CD4-positive, alpha-beta T cell treated with Interleukin-4 for 4 hours (primary cell): ENCODE data around the gene NMT2.

ENCODE experiments used
- DNase-seq: peaks from one replicate; pipeline ENCODE4 v3.0.0-alpha.2; 2020

NMT2 gene

DNA sequence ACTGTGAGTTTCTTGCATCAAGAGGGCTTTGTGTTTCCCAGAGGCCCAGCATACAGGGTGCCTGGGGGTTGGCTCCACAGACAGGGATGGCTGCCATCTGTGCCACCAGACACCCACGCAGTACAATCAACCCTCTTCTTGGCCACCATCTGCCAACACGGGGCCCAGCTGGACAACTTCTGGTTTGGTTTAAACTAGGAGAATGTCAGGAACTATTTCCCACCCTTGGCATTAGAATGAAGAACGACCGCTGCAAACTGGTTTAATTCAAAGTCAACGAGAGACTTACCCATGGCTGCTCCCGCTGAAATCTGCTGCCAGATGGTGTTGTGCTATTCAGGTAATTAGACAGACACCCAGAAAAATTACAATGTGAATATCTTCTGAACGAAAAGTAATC is 27.8 kb downstream of the NMT2 start:
- no peak for DNase-seq

DNA sequence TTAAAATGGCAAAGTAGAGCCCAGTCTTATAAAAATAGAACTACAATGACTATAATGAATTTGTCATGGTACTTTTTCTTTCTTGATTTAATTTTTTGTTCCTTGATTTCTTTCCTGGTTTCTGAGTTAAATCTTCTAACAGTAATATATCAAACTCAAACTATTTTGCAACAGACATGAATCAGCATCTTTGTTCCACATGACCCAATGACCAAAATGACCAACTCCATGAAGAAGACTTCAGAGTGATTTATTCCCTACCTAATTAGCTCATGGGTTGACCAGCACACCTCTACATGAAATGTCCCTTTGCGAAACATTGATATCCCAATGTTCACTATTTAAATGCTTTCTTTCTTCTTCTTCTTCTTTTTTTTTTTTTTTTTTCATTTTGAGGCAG is 30.9 kb downstream of the NMT2 start:
- no peak for DNase-seq

DNA sequence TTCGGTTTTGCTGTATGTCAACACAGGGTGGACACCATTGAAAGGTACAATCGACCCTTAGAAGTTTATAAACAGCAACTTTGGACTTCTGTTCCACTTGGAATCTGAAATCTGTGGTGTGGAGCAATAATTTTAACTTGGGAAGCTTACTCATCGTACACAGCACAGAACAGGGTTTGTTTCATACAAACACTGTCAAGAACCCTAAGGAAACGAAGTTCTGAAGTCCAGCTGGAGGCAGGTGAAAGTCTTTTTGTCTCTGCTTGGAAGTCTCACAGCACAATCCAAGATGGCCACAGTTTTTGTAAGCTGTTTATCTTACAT is 31.5 kb downstream of the NMT2 start:
- DNase-seq = no peak

DNA sequence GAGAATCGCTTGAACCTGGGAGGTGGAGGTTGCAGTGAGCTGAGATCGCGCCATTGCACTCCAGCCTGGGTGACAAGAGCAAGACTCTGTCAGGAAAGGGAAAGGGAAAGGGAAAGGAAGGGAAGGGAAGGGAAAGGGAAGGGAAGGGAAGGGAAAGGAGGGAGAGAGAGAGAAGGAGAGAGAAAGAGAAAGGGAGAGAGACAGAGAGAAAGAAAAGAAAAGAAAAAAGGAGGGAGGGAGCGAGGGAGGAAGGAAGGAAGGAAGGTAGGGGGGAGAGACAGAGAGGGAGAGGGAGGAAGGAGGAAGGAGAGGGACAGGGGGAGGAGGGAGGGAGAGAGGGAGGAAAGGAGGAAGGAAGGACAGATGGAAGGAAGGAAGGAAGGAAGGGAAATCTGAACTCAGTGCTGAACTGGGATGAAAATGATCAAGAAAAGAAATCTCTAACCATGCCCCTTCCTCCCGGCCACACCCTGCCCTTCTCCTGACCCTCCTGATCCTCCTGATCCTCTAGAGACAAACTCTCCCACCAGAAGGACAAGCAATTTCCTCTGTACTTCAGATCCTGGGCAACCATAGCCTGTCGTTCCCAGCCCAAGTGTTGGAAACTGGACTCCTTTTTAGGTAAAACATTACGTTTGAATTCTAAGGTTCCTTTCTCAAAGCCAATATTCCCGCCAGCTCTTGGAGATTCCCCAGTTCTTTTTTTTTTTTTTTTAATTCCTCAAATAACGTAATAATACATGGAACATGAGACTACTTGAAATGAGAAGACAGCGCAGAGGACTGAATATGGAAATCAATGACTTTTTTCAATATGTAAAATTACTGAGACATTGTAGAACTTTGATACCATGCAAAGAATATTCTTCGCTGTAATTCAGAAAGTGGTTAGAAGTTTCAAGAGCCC is 32.1 kb downstream of the NMT2 start:
- DNase-seq = no peak

DNA sequence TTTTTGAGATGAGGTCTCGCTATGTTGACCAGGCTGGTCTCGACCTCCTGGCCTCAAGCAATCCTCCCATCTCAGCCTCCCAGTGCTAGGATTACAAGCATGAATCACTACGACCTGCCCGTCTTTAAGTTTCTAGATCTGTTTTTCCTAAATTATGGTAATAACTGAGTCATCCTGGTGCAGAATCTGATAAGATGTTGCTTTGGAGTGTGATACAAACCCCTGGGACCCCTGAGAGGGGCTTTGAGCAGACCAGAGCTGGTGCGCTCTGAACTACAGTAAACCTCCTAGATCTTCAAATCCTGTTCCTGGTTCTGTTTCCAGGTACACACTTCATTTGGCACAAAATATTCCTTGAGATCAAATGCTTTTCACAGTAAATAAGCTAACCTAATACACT is 37.2 kb downstream of the NMT2 start:
- DNase-seq = no peak

DNA sequence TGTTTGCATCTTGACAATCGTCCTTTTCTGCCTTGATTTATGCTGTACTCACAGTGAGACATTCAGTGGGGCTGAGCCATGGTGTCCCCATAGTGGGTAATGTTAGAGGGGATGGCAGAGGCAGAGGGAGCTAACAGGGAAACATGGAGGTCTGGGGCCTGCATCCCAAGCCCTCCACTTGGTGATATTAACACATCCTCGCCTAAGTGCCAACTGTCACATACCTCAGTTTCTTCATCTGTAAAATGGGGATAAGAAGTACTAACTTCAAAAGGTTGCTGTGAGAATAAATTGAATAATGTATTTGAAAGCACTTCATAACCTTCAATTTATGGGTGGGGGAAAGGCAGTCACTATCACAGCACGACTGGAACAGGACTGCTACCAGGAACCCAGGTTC is 43.6 kb downstream of the NMT2 start:
- DNase-seq = no peak

DNA sequence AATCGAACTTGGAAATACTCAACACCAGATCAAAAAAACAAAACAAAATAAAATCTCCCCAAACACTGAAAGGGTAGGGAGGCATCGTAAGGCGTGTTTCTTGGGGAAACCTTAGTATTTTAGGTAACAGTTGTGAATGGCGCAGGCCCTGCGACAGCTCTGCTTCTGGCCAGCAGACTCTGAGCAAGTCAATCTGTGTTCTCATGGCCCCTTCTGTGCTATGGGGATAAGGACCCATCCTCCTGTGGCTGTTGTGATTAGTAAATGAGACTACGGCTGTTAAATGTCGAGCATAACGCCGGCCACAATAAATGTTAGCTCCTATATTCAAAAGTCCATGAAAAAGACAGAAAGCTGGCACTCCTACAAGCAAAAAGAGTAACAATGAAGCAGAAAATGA is 44.3 kb downstream of the NMT2 start:
- DNase-seq = no peak

DNA sequence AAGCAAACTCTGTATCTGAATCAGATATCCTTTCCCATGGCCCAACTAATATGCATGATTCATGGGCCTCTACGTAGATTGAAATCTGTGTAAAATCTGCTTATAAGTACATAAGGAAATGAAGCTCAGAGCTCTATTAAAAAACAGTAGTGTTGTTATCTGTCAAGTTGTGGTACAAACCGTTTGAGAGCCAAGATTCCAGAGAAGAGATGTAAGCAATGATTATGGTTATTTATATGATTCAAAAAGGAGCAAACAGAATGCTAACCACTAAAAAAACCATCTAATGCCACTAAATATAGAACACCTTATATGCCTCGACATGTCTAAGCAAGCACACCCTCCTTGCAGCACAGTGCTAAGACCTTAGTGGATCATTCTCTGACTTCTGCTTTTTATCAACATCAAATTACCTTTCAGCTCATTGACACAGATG is 44.7 kb downstream of the NMT2 start:
- peak; percentile 9 for DNase-seq

DNA sequence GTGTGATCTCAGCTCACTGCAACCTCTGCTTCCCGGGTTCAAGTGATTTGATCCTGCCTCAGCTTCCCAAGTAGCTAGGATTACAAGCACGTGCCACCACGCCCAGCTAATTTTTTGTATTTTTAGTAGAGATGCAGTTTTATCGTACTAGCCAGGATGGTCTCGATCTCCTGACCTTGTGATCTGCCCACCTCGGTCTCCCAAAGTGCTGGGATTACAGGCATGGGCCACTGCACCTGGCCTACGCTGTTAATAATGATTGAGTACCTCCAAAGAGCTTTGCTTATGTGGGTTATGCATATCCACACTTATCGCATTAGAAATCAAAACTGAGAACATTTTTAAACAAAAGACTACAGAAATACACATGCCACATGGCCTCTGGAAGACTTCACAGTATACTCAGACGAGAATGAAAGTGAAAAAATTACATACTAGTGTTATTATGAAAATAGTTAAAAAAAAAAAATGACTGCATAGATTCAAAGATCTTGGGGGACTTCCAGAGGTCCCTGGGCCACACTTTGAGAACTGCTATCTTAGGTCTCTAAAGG is 45.9 kb downstream of the NMT2 start:
- no peak for DNase-seq

DNA sequence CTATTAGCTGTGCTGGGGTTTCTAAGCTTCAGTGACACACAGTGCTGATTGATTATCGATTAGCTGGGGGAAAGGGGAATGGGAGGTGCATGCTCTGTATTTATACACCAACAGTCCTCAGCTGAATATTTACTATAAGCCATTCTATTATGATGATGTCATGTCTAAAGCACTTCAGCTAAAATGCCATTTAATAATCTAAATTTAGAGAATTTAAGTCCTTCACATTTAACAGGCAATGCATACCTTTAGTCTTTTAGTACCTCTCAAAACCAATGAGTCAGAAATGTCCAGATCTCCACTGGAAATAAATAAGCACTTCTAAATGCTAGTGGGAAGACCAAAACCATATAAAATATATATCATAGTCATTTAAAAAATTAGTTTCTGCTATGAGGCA is 46.8 kb downstream of the NMT2 start:
- no peak for DNase-seq

DNA sequence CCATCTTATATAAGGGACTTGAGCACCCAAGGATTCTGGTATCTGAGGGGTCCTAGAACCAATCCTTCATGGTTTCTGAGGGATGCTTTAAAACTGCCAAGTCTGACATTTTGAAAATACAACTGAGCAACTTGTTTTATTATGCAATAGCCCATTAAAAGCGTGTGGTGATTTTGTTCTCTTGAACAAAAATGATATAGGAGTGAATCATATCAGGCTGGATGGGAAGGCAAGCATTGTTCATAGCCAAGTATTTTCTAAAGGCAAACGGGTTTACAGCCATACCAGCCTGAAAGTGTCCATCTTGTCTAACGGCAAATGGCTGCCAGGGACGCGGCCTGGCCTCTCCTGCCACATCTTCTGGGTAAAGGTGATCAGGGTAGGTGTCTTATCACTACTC is 48.0 kb downstream of the NMT2 start:
- DNase-seq = no peak

DNA sequence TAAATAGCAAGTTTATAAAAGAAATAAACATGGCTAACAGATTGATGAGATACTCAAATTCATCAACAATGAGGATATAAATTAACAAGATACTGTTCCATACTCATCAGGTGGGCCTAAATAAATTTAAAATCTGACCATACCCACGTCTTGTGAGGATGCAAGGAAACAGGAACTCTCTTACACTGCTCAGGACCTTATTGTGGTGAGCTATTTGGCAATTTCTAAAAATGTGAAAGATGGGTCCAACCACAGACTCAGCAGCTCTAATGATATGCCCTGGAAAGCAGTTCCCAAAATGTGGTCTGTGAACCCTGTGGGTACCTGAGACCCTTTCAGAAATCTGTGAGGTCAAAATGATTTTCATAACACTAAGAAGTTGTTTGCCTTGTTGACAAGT is 49.9 kb downstream of the NMT2 start:
- DNase-seq = no peak

DNA sequence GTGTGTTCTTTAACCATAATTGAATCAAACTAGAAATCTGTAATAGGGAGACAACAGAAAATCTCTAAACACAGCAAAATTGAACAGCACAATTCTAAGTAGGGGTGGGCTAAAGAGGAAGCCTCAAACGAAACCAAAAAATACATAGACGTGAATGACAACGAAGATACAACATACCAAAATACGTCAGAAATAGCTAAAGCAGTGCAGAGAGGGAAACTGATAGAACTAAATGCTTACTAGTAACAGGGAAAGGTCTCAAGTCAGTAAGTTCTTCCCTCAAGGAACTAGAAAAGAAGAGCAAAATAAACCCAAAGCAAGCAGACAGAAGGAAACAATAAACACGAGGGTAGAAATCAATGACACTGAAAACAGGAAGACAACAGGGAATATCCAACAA is 52.3 kb downstream of the NMT2 start:
- DNase-seq = no peak

DNA sequence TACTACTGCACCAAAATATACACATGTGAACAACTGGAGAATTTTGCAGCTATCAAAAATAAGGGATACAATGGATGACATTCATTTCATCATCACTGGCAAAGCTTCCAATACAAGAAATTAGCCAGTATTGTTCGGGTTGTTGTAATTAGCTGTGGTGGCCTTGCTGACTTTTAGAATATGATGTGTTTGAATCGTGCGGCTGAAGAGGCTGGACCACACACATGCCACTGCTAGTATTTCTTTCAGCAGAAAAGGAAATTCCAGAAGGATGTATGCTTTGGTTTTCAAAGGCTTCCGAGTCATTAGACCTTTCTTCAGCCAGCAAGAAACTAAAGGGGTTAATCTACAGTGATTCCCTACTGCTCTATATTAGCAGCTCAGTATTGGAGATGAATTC is 54.7 kb downstream of the NMT2 start:
- DNase-seq = no peak

DNA sequence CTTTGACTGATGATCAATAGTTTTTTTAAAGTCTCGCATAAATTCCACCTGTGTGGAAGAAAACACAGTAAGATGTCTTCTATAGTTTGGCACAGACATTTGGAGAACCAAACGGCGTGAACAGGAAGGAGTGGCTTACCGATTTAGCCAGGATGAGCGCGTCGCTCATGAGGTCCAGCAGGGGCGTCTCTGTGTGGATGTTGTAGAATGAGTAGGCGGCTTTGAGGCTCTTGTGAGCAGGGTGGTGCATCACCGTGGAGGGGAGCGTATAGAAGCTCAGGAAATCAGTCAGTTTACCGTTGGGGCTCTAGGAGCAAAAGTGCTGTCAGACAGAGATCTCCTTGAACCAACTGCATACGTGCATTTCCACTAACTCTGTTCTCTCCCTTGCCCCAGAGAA is 55.8 kb downstream of the NMT2 start:
- no peak for DNase-seq

DNA sequence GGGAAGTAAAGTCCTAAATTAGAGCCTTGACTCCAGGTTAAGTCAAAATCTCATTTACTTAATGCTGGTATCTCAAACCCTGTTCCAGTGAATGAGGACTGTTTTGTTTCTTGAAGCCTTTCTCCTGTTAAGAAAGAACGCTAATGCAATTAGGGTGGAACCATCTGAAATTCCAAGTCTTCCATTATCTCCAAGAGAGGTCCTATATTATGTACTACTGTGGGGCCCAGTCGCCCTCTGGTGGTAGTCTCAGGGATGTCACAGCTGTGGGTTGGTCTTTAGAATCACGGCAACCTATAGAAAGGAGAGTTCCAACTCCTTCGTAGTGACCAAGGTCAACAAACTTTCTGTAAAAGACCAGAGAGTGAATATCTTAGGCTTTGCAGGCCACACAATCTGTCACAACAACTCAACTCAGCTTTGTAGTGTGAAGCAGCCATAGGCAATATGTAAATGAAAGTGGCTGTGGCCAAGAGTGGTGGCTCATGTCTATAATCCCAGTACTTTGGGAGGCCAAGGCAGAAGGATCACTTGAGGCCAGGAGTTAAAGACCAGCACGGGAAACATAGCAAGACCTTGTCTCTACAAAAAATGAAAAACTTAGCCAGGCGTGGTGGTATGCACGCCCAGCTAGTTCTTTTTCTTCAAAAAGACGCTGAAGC is 62.0 kb downstream of the NMT2 start:
- DNase-seq = peak; percentile 71

DNA sequence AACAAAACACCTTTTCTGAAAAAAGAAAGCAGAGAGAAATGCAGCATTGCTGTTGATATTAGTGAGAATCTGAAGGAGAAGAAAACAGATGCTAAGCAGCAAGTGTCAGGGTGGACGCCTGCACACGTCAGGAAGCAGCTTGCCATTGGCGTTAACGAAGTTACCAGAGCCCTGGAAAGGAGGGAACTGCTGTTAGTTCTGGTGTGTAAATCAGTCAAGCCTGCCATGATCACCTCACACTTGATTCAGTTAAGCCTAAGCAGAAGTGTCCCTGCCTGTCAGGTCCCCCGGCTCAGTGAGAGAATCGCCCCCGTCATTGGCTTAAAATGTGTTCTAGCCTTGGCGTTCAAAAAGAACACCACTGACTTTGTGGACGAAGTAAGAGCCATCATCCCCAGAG is 65.0 kb downstream of the NMT2 start:
- DNase-seq = no peak

DNA sequence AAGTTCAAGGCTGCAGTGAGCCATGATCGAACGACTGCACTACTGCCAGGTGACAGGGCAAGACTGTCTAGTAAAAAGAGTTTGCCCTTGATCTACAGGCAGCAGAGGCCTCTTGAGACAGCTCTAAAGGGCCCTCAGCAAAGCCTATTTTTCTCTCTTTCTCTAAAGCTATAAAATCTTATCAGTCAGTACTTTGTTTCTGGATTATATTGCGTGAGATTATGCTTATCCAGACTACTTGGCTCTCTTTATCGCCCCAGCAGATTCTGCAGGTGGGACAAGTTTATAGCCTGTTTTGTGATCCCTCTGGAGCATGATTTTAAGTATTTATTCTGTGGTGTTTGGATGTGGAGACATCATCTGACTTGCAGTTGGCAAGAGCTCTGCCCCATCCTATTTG is 68.6 kb downstream of the NMT2 start:
- no peak for DNase-seq

DNA sequence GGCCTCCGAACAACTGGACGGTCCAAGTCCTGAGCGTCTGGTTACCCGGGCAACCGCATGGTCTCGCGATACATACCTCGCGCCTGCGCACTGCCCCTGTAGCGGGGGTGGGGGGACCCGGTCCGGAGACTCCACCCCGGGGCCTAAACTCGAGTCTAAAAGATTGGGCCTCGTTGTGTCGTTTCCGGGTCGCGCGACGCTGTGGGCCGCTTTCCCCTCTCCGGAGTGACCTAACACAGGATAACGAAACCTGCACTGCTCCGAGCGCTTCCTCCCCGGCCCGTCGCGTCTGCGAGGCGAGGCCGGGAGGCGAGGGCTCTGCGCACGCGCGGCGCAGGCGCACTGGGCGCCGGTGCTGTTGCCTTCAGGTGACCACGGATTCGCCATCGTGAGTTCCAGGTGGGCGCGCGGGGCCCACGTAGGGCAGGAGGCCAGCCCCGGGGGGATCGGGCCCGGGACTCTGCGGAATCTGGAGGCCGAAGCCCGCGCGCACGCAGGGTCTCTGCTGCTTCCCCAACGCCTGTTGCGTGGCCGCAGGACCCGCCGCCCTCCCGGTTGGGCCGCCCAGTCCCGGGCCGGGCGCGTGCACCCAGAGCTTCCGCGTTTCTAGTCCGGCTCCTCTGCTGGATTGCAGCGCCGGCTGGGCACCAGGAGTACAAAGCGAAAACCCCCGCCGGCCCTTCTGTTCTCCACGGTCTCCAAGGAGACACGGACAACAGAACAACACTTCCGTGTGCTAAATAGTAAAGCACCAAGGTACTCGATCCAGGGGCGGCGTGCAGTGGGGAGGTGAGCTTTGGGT is 71.3 kb downstream of the NMT2 start, which contains the start of gene RPP38:
RPP38 (plus strand) TSS at position 345 of the 802 bp plus-strand sequence. CDS start 5,960 bp downstream, outside the sequence.
- DNase-seq = peak; percentile 94

DNA sequence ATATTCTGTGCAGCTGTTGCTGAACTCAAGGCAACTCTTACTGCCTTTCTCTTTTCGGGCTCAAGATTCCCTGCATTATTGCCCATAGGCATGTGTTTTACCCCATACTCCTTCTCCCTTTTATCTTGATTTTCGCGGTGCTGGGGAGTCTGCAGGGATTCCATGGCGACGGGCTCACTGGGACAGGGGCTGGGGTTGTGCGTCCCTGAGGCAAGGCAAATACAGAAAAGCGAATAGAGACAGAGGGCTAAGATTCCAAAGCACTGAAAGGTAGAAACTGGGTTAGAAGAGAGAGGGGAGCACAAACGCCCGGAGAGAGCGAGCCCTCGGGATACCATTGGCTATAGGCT is 71.9 kb downstream of the NMT2 start:
- no peak for DNase-seq

DNA sequence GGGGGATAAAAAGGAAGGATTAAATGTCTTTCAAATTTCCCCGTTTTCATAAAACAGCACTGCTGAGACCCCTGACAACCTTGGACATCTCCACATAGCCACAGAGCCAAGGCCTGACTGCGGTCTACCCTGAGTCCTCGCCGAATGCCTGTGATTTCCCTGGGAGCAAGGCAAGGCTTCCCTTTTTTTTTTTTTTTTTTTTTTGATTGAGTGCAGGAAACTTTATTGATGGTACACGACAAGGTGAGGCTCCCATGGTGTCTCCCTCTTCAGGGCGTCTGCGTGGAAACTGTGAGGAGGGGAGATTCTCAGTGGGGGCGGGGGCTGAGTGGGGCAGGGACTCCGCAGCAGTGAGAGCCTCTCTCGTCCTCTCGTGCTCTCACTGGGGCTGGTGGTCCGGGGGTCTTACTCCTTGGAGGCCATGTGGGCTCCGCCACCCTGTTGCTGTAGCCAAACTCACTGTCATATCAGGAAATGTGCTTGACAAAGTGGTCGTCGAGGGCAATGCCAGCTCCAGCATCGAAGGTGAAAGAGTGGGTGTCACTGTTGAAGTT is 75.6 kb downstream of the NMT2 start:
- no peak for DNase-seq

DNA sequence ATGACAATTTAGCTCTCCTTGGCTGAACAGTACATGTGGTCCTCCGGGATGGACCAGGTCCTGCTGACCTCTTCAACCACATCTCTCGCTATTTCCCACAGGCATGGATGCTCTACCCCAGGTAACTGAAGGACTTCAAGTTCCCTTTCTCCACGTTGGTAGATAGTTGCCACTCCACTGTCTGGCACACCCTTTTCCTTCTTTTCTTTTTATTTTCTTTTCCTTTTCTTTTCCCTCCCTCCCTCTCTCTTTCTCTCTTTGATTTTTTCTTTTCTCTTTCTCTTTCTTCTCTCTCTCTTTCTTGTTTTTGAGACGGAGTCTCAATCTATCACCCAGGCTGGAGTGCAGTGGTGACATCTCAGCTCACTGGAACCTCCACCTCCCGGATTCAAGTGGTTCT is 77.1 kb downstream of the NMT2 start:
- DNase-seq = no peak
